ENCODE data around the gene PAFAH2. TPM values are rescaled to one million over a fixed set of nuclear protein-coding genes. Genes with fewer than 3 reads are reported as not detected.
"Not testable (repeated sequence)": the region's sequence is repeated elsewhere in the genome, so short reads cannot be mapped to it uniquely, and the experiment has no call there.

PAFAH2 gene
- total RNA-seq, 4 donors from 2014 or later, result 11.8 to 23.0 (median 17.1) TPM

DNA sequence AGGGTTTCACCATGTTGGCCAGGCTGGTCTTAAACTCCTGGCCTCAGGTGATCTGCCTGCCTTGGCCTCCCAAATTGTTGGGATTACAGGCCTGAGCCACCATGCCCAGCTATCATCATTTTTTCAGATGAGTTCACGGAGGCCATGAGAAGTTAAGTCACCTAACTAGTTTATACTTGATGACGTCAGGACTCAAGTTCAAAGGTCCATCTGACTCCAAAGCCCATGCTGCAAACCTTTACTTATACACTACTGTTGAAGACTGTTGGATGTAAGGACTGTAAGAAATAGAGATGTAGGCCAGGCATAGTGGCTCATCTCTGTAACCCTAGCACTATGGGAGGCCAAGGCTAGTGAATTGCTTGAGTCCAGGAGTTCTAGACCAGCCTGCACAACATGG lies 50.8 kb downstream of the PAFAH2 start:
- intact Hi-C loops (cut with DNase I; ENCODE audit: low total_unique reads), result no loop called here
- no peak for DNase-seq (ENCODE audit: low spot score in 2 of 2)
- no peak for TF ChIP-seq POLR2A (IDR thresholded peaks at IDR 0.05)
- TF ChIP-seq, protein P1, sequence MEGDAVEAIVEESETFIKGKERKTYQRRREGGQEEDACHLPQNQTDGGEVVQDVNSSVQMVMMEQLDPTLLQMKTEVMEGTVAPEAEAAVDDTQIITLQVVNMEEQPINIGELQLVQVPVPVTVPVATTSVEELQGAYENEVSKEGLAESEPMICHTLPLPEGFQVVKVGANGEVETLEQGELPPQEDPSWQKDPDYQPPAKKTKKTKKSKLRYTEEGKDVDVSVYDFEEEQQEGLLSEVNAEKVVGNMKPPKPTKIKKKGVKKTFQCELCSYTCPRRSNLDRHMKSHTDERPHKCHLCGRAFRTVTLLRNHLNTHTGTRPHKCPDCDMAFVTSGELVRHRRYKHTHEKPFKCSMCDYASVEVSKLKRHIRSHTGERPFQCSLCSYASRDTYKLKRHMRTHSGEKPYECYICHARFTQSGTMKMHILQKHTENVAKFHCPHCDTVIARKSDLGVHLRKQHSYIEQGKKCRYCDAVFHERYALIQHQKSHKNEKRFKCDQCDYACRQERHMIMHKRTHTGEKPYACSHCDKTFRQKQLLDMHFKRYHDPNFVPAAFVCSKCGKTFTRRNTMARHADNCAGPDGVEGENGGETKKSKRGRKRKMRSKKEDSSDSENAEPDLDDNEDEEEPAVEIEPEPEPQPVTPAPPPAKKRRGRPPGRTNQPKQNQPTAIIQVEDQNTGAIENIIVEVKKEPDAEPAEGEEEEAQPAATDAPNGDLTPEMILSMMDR (IDR thresholded peaks at IDR 0.05), result no peak
- 86 to 90% methylated on average over 2 of the region's 2 CpGs for WGBS, 2 donors
- no peak overlapping the region for H3K4me3 ChIP-seq (ENCODE audit: low read depth, poor library complexity, severe bottlenecking)

GRCh38 chr1:25945761-25946160 lies 52.1 kb downstream of the PAFAH2 start:
- TF ChIP-seq POLR2A (IDR thresholded peaks at IDR 0.05), result no peak
- TF ChIP-seq, protein P1 (IDR thresholded peaks at IDR 0.05), result no peak
- DNase-seq (ENCODE audit: low spot score in 2 of 2), result no peak
- WGBS, 2 donors, result 91 to 97% methylated on average over 5 of the region's 5 CpGs
- intact Hi-C loops (cut with DNase I; ENCODE audit: low total_unique reads), result no loop called here
- H3K4me3 ChIP-seq (ENCODE audit: low read depth, poor library complexity, severe bottlenecking), result no peak overlapping the region

GRCh38 chr1:25944986-25945385 lies 52.9 kb downstream of the PAFAH2 start:
- TF ChIP-seq, protein P1 (IDR thresholded peaks at IDR 0.05), result no peak
- no peak for TF ChIP-seq POLR2A (IDR thresholded peaks at IDR 0.05)
- H3K4me3 ChIP-seq (ENCODE audit: low read depth, poor library complexity, severe bottlenecking), result no peak overlapping the region
- intact Hi-C loops (cut with DNase I; ENCODE audit: low total_unique reads), result no loop called here
- no peak for DNase-seq (ENCODE audit: low spot score in 2 of 2)
- WGBS, 2 donors, result 84 to 88% methylated on average over 3 of the region's 3 CpGs

GRCh38 chr1:25943511-25943910 lies 54.4 kb downstream of the PAFAH2 start:
- H3K4me3 ChIP-seq (ENCODE audit: low read depth, poor library complexity, severe bottlenecking); DNase-seq (ENCODE audit: low spot score in 2 of 2); intact Hi-C loops (cut with DNase I; ENCODE audit: low total_unique reads): not testable (repeated sequence)
- 86 to 93% methylated on average over 5 of the region's 5 CpGs for WGBS, 2 donors

GRCh38 chr1:25936947-25937346 lies 60.9 kb downstream of the PAFAH2 start:
- intact Hi-C loops (cut with DNase I; ENCODE audit: low total_unique reads), result no loop called here
- 77 to 81% methylated on average over 4 of the region's 4 CpGs for WGBS, 2 donors
- TF ChIP-seq, protein P1 (IDR thresholded peaks at IDR 0.05), result no peak
- TF ChIP-seq POLR2A (IDR thresholded peaks at IDR 0.05), result no peak
- DNase-seq (ENCODE audit: low spot score in 2 of 2), result no peak
- no peak overlapping the region for H3K4me3 ChIP-seq (ENCODE audit: low read depth, poor library complexity, severe bottlenecking)

- TF ChIP-seq, protein P1 (IDR thresholded peaks at IDR 0.05), result no peak
- intact Hi-C loops (cut with DNase I; ENCODE audit: low total_unique reads), result no loop called here
- no peak overlapping the region for H3K4me3 ChIP-seq (ENCODE audit: low read depth, poor library complexity, severe bottlenecking)
- no peak for DNase-seq (ENCODE audit: low spot score in 2 of 2)
- 50 to 55% methylated on average over 13 of the region's 13 CpGs for WGBS, 2 donors
Measured at GRCh38 chr1:25933479-25934365, 64.1 kb downstream of the PAFAH2 start.

- intact Hi-C loops (cut with DNase I; ENCODE audit: low total_unique reads); DNase-seq (ENCODE audit: low spot score in 2 of 2); H3K4me3 ChIP-seq (ENCODE audit: low read depth, poor library complexity, severe bottlenecking): not testable (repeated sequence)
- 62 to 65% methylated on average over 12 of the region's 12 CpGs for WGBS, 2 donors
Measured at GRCh38 chr1:25932811-25933400, 65.0 kb downstream of the PAFAH2 start.
